Globus pallidus (tissue), 1 donor: ENCODE measurements around the gene ALOXE3.

ENCODE experiments used
- DNase-seq: peaks from one replicate; pipeline ENCODE4 v3.0.0-alpha.2; 2015; ENCODE audit warnings: low spot score

Gene ALOXE3

DNA sequence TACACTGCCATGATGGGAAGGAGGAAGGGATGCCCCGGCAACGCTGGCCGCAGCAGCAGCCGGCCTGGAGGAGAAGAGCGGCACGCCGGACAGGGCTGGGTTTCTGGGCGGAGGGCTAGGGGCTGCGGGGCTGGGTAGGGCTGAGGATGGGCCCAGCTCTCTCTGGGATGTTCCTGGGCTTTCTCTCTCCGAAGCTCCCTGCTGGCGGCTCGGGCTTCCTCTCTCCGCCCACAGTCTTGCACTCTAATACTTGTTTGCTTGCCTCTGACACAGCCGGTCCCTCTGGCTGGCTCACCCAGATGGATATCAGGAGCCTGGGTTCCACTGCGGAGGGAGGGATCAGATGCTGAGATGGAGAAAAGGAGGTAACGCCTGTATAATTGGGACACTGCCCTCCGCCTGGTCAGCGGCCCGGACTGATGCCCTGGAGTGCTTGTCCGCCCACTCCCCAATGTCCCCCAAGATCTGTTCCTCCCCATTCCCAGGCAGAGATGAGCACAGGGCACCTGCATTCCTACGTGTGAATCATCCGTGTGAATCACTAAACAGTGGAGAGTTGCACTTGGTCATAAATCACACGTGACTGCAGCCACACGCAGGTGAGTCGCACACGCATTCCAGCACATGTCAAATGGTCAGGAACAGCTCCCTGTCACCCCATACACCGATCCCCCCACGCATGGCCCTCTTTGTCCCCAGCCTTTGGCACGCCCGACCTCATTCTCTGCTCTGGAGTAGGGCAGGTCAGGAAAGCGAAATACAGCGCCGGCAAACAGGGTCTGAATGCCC is at the start of gene ALOXE3:
Gene ALOXE3, minus strand, starts transcription at position 535 of the 789 bp plus-strand sequence. Its CDS starts 524 bp downstream, at position 11.
- no peak for DNase-seq

DNA sequence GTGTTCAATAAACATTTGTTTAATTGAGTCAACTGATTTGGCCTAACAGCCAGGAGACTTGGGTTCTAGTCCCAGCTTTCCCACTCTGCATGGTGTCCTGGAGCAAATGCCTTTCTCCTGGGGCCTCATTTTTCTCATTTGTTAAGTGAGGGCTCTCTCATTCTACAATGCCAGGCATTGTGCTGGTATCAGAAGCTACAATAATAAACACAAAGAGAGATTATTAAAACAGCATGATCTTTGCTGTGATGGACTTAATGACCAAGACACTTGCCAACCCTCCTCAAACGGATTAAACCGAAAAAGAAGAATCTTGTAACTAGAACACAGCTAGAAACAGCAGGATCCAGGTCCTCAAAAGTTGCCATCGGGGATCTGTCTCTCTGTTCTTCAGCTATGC is 49.2 kb upstream of the ALOXE3 start:
- no peak for DNase-seq

DNA sequence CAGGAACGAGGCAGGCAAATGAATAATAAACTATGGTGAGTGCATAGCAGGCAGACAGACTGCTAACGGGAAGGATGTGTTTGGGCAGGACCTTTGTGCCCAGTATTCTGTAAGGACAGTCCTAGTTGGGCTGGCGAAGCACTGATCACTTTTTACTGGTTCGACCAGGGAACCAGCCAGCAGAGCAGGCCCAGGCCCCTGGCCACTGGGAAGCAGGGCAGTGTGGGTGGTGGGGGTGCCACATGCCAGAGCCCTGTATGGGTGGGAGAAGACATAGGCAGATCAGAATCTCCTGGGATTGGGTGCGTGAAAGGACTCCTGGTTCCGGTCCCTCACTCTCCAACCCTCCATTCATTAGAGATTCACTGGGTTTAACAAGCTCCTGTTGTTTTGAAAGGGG is 48.4 kb upstream of the ALOXE3 start:
- DNase-seq, result no peak

DNA sequence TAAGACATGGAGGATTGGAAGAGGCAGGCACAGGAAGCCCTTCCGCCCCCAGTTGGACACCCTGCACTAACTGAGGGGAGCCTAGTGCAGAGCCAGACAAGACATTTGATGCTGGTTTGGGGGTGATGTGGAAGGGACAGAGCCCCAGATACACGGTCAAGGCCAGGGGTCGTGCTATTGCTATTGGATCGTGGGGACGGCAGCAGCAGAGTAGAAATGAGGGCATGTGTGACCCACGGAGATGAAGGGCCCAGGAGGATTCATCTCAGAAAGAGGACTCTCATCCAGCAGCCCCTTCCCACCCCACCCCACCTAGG is 46.5 kb upstream of the ALOXE3 start:
- no peak for DNase-seq

DNA sequence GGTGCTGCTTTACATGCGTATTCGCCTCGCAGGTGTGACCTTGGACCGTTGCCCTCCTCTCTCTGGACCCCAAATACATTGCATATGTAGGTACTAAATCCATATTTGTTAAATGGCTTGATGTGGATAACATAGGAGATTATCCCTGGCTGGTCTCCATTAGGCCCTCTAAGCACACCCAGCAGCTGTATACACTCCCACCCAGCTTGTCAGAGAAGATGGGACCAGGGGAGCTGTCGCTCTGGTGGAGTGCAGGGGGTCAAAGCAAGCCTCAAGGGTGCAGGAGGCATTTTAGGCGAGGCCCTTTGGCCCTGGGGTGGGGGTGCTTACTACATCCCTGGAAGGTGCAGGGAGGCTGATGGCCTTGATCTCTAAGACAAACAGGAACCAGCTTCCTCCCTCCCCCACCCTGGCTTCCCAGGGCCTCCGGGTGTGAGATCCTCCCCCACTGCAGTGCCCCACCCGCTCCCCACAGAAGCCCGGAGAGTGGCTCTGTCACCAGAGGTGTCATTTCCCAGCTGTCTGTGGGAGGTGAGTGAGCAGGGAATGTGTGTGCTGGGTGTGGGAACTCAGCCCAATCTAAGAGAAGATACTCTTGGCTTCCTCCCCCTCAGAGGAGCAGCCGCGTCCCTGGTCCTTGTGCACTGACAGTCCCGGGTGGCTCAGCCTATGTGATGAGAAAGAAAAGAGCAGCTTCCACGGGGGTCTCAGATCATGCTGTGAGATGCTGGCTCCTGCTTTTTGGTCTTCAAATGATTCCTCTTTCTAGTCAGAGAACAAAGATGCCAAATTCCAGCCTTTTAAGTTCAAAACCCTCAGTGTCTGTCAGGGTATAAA is 45.9 kb upstream of the ALOXE3 start:
- DNase-seq, result no peak

DNA sequence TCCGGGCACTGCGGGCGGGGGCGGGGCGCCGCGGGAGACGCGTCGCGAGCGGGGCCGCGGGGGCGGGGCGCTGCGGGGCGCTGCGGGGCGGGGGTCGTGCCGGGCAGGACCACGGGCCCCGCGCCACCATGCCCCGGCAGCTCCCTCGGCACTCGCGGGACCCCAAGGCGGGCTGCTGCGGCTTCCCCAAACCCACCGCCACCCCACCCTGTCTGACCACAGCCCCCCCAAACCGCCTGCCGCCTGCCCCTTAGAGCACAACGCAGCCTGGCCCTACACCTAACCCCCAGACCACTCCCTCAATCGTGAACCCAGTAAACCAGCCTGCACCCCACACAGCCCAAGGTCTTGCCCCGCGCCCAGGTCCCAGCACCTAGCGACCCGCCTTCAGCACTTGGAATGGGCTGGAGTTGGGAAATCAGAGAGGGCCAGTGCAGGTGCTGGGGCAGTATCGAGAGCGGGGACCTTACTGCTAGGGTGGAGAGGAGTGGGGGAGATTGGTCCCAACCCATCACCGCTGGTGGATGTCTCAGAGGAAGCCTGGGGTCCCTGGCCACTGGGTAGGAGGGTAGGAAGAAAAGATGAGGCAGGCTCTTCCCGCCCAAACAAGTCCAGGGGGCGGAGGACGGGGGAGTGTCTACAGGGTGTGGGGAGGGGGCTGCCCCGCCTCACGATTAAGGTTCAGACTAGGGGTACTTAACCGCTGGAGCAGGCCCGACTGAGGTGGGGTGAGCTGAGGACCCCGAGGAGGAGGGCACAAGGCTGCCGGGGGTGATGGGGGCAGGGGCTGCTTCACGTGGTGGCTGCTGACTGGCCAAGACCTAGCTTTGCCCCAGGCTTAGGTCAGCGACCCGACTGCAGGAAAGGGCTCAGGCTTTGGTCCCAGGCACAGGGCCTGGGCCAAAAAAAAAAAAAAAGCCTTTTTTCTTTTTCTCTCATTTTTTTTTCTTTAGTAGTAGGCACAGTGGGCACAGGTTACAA is 45.0 kb upstream of the ALOXE3 start:
- DNase-seq, result no peak

DNA sequence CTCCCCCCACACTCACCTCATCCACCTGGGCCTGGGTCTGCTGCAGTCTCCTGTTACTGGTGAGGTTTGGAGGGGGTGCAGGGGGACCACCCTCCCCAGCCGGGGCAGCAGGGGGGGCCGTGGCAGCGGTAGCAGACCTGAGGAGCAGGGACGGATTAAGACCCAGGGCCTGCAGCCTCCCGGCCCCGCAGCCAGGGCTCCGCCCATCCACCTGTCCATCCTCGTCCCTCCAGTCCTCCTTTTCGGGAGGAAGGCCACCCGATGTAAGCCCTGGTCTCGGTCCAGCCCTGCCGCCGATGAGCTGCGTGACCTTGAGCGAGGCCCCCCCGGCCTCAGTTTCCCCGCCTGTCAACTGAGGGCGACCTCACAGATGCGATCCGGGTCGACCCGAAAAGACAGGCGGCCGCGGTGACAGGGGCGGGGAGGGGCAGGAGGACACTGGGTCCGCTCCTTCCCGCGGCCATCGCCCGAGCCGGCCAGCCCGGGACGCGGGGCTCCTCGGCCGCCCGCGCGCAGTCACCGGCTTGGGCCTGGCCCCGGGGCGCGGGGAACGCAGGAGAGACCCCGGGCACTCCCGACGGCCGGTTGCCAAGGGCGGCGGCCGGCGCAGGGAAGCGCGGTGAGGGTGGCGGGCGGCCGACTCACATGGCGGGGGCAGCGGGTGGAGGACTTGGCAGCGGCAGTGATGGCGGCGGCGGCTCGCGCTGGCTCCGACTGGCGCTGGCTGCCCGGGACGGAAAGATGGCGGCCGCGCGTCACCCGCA is 44.1 kb upstream of the ALOXE3 start, which contains the start of gene VAMP2:
Gene VAMP2, minus strand, starts transcription at position 716 of the 764 bp plus-strand sequence. Its CDS starts 69 bp downstream, at position 647.
- DNase-seq, result peak; percentile 73

DNA sequence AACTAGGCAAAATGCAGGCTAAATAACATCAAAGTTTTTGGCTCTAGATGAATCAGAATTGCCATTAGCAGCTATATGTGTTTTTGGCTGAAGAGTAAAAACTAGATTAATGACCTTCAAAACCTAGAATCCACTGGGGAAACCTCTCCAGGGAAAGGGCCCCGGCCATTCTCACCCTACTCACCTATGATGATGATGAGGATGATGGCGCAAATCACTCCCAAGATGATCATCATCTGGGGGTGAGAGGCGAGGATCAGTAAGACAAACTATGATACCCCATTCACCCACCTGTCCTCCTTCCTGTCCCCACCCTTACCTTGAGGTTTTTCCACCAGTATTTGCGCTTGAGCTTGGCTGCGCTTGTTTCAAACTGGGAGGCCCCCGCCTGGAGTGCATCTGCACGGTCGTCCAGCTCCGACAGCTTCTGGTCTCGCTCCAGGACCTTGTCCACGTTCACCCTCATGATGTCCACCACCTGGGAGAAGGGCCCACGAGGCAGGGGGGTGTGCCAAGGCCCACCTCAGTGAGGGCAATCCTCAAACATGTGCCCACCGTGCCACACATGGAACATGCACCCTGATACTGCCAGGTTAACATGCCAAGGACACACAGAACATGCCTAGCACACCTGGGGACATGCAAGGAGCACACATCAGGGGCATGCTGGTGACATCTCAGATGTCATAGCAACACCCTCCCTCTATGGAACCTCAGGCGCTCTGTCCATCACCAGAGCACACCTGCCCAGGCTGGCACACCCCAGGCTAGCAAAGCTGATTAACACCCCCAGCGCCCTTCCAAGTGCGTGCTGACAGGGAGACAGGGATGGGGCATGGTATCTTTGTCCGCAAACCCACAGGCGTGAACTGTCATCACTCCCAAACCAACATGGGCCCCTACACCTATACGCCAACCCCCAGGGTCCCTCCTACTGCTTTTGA is 43.2 kb upstream of the ALOXE3 start:
- DNase-seq, result no peak

DNA sequence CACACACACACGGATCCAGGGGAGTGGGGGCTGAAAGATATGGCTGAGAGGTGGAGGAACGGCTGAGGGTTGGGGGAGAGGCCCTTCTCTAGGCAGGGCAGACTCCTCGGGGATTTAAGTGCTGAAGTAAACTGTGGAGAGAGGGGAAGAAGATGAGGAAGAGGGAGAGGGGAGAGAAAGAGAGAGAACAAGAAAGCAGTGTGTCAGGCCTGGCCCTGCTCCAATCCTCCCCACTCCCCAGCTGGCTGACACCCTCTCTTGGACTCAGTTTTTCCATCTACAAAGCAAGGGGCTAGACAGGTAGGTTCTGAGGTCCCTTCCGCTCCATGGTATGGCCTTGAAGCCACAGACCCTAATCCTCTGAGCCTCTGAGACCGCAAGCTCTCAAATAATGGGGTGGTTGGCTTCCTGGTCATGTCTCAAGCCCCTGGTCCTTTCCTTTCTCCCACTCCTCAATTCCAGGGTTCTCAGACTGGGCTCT is 42.5 kb upstream of the ALOXE3 start:
- DNase-seq, result no peak

DNA sequence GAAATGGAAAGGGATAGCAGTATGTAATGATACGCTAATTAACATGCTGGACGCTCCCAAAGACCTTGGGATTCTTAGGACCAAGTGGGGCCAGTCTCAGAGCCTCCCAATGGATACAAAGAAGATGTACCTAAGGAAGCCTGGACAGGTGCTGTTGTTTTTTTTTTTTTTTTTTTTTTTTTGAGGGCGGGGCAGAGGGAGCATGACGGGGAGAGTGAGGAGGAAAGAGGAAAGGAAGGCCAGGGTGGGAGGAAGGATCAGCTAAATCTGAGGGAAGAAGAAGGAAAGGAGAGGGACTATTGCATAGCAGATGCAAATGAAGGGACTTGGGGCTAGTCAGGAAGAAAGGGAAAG is 41.9 kb upstream of the ALOXE3 start:
- DNase-seq, result no peak

DNA sequence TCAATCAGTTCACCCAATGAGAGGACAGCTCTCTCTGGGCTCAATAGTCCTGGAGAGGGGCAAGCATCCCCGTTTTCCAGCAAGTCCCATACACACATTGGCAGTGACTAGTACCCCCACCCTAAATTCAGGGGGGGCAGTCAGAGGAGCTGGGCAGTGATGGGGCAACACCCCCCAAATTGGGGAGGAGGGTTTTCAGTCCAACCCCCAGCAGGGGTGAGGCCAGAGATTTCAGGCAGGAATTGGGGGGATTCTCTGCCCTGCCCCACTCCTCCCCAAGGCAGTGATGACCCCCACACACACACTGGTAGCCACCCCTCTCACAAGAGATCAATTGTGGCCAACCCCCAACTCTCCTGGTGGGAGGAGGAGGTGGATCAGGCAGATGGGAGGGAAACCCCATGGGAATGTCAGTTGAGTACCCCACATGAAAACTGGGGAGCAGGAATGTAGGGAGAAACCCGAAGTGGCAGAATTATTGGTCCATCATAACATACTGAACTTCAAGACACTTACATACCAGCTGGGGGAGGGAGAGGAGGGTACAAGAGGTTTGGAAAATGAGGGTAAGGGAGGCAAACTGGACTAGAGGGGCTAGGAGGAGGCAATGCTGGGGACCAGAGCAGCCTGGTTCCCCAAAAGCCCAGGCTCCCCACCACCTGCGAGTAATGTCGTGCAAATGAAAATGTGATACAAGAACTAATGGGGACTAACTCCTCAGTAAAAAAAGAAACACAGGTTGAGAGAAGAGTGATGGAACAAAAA is 41.3 kb upstream of the ALOXE3 start:
- no peak for DNase-seq

DNA sequence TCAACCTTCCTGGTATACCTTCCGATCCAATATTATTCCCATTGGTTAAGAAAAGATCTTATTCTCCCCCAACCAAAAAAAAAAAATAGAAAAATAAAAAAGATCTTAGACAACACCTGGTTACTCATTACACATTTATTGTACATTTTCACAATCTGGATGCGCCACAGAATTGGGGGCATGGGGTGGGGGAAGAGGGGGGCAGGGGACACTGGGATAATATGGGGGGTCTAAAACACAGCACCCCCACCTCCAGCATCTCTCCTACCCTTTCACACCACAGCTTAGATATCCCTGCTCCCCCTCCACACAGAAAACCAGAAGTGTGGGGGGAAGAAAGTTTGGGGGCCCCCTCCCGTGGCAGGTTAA is 40.7 kb upstream of the ALOXE3 start:
- DNase-seq, result no peak

DNA sequence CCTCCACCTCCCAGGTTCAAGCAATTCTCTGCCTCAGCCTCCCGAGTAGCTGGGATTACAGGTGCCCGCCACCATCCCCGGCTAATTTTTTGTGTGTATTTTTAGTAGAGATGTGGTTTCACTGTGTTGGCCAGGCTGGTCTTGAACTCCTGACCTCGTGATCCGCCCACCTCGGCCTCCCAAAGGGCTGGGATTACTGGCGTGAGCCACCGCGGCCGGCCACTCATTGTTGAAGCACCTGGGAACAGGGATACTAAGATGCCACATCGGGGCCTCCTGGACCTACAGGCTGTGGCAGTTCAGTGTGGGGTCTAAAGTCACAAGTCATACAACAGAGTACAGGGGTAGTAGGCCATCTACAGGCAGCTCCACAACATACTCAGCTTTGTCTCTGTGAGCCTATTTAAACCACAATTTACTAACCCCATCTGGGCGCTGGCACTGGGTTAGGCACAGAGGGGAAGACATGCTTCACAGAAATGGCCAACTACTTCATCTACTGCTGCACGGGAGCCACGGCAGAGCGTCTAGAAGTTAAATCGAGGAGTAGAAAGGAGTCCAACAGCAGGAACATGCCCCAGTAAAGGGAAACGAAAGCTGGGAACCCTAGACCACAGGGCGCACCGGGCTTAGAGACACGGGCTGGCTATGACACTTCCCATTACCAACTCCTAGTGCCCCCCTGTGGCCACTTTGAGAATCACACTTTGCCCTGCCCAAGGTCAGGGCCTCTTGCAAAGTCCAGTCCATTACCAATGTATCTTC is 40.1 kb upstream of the ALOXE3 start:
- peak; percentile 89 for DNase-seq

DNA sequence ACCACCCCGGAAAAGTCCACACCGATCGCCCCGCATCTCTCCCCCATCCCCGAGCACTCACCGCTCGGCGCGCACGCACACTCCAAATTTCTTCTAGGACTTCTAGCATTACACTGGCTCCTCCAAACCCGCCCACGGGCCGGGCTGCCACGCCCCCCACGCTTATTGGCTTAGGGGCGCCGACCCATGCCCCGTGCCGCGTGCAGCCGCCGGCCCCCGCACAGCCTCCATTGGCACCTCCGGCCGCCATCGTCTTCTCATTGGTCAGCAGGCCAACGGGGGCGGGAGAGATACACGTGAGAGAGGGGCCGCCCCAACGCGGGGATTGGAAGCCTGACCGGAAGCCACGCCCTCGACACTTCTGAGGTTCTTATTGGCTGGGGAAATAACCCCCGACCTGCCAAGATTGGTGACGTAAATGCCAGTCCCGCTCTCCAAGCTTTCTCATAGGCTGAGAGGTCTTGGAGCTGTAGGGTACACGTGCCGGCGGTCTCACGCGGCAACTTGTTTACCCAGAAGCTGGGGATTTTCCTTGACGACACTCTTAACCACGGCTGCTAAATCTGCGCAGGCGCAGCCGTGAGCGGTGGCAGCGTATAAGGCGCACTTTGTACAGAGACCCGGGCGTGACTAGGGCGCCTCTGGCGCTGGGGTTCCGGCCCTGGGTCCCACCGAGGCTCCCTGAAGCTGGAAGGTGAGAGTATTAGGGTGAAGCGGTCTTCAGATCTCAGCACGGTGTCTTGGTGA is 38.1 kb upstream of the ALOXE3 start:
- peak; percentile 100 for DNase-seq

DNA sequence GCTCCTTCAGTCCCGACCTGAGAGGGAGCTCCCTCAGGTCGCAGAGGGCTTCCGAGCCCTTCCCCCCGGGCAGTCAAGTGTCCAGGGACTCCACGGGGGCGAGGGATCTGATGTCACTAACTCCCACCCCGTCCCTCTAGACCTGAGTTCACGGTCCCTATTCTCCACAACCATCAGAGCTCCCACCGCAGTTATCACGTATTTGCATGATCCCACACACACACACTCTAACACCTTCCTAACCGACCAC is 37.6 kb upstream of the ALOXE3 start:
- DNase-seq, result no peak

DNA sequence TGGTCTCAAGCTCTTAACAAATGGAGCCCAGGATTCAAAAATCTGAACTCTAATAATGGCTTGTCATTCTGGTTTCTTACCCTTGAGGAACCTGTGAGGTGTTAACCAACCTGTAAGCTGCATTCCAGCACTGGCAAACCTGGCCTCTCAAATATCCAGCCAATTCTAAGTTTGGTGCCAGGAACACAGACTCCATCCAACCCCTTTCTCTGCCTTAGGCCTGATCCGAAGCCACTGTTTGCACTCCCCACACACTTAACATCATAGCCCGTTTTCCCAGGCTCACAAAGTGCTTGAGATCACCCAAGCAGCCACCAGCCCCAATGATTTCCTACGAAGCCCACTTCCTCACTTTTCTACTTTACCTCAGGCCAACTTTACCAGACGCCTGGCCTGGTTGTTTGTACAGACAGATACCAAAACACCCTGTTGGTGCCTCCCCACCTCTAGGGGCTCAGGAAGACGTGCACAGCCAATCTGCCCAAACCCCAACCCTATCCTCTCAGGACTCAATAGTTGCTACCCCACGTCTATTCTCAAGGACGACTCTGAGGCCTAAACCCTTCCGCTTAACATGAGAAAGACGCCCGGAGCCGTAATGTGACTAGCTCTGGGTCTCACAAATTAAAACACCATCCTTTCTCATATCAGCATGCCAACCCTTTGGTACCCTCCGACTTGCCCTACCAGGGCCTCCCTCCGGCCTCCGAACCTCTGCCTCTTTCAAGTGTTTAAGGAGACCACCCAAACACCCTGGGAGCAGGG is 37.1 kb upstream of the ALOXE3 start:
- no peak for DNase-seq

DNA sequence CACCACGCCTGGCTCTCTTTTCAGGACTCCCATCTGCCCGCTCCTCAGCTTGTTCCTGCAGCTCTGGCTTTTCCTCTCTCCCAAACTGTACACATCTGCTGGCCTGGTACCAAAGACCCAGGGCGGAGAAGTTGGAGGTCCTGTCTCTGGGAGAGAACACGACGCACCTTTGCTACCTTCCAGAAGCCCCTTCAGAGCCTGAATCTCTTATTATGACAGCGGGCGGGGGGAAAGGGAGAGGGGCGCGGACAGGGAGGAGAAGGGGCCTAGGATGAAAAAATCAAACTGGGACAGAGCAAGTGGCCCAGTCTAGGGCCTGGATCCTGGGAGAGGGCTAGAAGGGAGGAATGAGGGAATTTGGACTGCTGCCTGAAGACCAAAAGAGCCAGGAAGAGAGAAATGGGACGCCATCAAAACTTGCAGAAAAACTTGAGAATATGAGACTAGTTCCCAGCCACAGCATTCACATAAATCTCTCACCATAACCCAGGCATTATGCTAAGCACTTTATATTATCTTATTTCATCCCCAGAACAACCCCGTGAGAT is 36.4 kb upstream of the ALOXE3 start:
- DNase-seq, result no peak
